ENCODE measurements around the gene IFNA5. TPM values are rescaled to one million over a fixed set of nuclear protein-coding genes. Genes with fewer than 3 reads are reported as not detected.

The IFNA5 gene
- total and polyA plus RNA-seq, 2 of the 8 experiments (the other 6 are each of a cell fraction or from before 2014, with no cell fraction given) = not detected

DNA sequence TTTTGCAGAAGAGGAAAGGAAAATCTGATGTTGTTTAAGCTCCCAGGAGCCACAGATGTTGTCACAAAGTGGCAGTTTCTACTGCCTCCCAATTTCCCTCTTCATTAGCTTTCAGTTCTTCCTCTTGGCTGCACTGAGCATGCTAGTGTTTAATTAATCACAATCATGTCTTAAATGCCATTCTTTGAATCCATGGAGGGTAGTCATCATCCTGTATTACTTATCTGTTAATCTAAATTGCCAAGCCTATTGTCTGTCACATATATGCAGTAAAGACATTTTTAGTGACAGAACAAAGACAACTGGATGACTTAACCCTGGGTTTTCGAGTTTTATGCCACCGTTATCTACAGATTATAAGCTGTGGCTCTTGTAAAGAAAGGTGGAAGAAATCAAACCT, 15.4 kb upstream of the IFNA5 start:
- no peaks in the 10 kb centered on the region for H3K9me3 ChIP-seq (ENCODE audit: insufficient read depth in 2 of 2, low read depth in 1 of 2, low read length in 1 of 2)
- no peak overlapping the region for H2AK5ac ChIP-seq (ENCODE audit: low read depth, low read length)
- TF ChIP-seq CBX8 (IDR thresholded peaks at IDR 0.05; ENCODE audit: borderline replicate concordance, low read depth, low read length) (no peak), RFX5 (IDR thresholded peaks at IDR 0.05; ENCODE audit: borderline replicate concordance, low read depth, low read length) (no peak), HDAC6 (IDR thresholded peaks at IDR 0.05; ENCODE audit: low read depth, low read length) (no peak), TEAD4 (IDR thresholded peaks at IDR 0.05; ENCODE audit: low read depth, low read length) (no peak), SIX5 (IDR thresholded peaks at IDR 0.05; ENCODE audit: low read depth, low read length) (no peak), YY1 (IDR thresholded peaks at IDR 0.05; ENCODE audit: low read depth, low read length) (no peak), ZNF274 (IDR thresholded peaks at IDR 0.05; ENCODE audit: borderline replicate concordance, extremely low read depth, low read length) (no peak), KDM4A (IDR thresholded peaks at IDR 0.05; ENCODE audit: low read depth, low read length, severe bottlenecking) (no peak), KDM5A (IDR thresholded peaks at IDR 0.05; ENCODE audit: low read length) (no peak), NANOG (IDR thresholded peaks at IDR 0.05; ENCODE audit: insufficient read depth, low read depth, low read length, poor library complexity, severe bottlenecking) (no peak)
- TF ChIP-seq, protein P1, sequence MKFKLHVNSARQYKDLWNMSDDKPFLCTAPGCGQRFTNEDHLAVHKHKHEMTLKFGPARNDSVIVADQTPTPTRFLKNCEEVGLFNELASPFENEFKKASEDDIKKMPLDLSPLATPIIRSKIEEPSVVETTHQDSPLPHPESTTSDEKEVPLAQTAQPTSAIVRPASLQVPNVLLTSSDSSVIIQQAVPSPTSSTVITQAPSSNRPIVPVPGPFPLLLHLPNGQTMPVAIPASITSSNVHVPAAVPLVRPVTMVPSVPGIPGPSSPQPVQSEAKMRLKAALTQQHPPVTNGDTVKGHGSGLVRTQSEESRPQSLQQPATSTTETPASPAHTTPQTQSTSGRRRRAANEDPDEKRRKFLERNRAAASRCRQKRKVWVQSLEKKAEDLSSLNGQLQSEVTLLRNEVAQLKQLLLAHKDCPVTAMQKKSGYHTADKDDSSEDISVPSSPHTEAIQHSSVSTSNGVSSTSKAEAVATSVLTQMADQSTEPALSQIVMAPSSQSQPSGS (IDR thresholded peaks at IDR 0.05; ENCODE audit: low read length) = no peak
- peaks cover 0 to 2% (median 0%) of the 10 kb centered on the region in 4 experiments; a peak in 1 of 8 replicates for H3K36me3 ChIP-seq (ENCODE audit: control insufficient read depth in 2 of 4, insufficient read depth in 4 of 4, low read length in 3 of 4)
- DNase-seq (ENCODE audit: low read depth in 1 of 2, low spot score in 2 of 2) = no peak
- no peak overlapping the region for H4K5ac ChIP-seq (ENCODE audit: insufficient read length, low read depth, low read length)
- ChIA-PET POLR2A (ENCODE audit: partially characterized antibody) (no interaction called here), CTCF (ENCODE audit: partially characterized antibody) (interaction anchor here (0.7 to 3.8 kb wide), 12 partner anchors 17 to 388 kb away, joined by 3 to 20 read pairs (median 4); no protein-coding TSS in a partner anchor)
- no peak overlapping the region for H3K9ac ChIP-seq (replicated peaks in 1 of 4; ENCODE audit: extremely low read depth in 1 of 4, low read depth in 3 of 4, low read length in 3 of 4)
- H2BK15ac ChIP-seq (ENCODE audit: low read length) = no peak overlapping the region
- no peak overlapping the region for H2BK5ac ChIP-seq (ENCODE audit: low read depth, low read length)
- no peaks in the 10 kb centered on the region for H3K79me1 ChIP-seq (ENCODE audit: low read depth, low read length)
- no peak overlapping the region for H4K91ac ChIP-seq (replicated peaks; ENCODE audit: insufficient read length, low read length)
- no peak overlapping the region for H3K56ac ChIP-seq (replicated peaks; ENCODE audit: insufficient read length, low read depth, low read length)
- H4K20me1 ChIP-seq (replicated peaks in 1 of 2; ENCODE audit: control insufficient read depth in 1 of 2, insufficient read depth in 2 of 2, low read length in 2 of 2) = no peaks in the 10 kb centered on the region
- no peak overlapping the region for H2BK20ac ChIP-seq (ENCODE audit: low read length)
- H2AFZ ChIP-seq (ENCODE audit: low read length) = no peak overlapping the region
- H4K8ac ChIP-seq (ENCODE audit: extremely low read depth, insufficient read depth, low read length) = no peak overlapping the region
- H3K4me2 ChIP-seq (ENCODE audit: insufficient read depth in 1 of 2, low read depth in 2 of 2, low read length in 2 of 2) = no peak overlapping the region
- WGBS, 2 experiments (ENCODE audit: extremely low coverage in 1 of 2, insufficient coverage in 1 of 2, insufficient read length in 1 of 2, insufficient replicate concordance in 2 of 2, low coverage in 1 of 2, low lambda C conversion rate in 2 of 2, missing lambda C conversion rate in 1 of 2) = 78% methylated on average over 2 of the region's 2 CpGs; no CpG with 5 or more reads in 1 of the 2 experiments
- no peaks in the 10 kb centered on the region for H3K23me2 ChIP-seq (ENCODE audit: low read depth, low read length)
- no peak for FAIRE-seq
- H3K79me2 ChIP-seq (ENCODE audit: control insufficient read depth in 1 of 2, insufficient read depth in 2 of 2, low read length in 2 of 2) = no peaks in the 10 kb centered on the region
- no peak overlapping the region for H3K4ac ChIP-seq (replicated peaks; ENCODE audit: insufficient read length, low read depth, low read length)
- H3K14ac ChIP-seq (ENCODE audit: insufficient read length) = no peak overlapping the region
- no peak overlapping the region for H3K4me3 ChIP-seq (ENCODE audit: extremely low read depth in 1 of 4, insufficient read depth in 2 of 4, low read depth in 3 of 4, low read length in 4 of 4)
- H3K27ac ChIP-seq (ENCODE audit: low read depth, low read length) = no peak overlapping the region
- no peak overlapping the region for H2BK12ac ChIP-seq (ENCODE audit: low read depth, low read length)
- no peak overlapping the region for H3K23ac ChIP-seq (ENCODE audit: insufficient read length)
- H3K18ac ChIP-seq (ENCODE audit: extremely low read depth, low read length) = no peak overlapping the region
- H3K27me3 ChIP-seq (replicated peaks in 1 of 4; ENCODE audit: control insufficient read depth in 3 of 4, extremely low read depth in 1 of 4, insufficient read depth in 3 of 4, low read length in 3 of 4) = no peaks in the 10 kb centered on the region
- H3K4me1 ChIP-seq (replicated peaks in 1 of 4; ENCODE audit: control insufficient read depth in 3 of 4, insufficient read depth in 4 of 4, low read length in 3 of 4) = no peaks in the 10 kb centered on the region
- no peak overlapping the region for H2BK120ac ChIP-seq (replicated peaks; ENCODE audit: low read depth, low read length)
